IPS-20b (cell line): Measurements from ENCODE around the gene ARHGAP28.

ENCODE experiments used
- H3K27ac ChIP-seq: one replicate; pipeline ENCODE4 v1.5.1; 2013; ENCODE audit warnings: low read length
- H3K27me3 ChIP-seq: 2 replicates; pipeline ENCODE4 v1.6.1; 2013; ENCODE audit warnings: mild to moderate bottlenecking, low read length, inconsistent platforms; ENCODE audit not compliant: insufficient read depth
- H3K36me3 ChIP-seq: 2 replicates; pipeline ENCODE4 v1.6.1; 2013; ENCODE audit warnings: low read depth, mild to moderate bottlenecking, inconsistent platforms, low read length, moderate library complexity; ENCODE audit not compliant: insufficient read depth
- H3K4me1 ChIP-seq: 2 replicates; pipeline ENCODE4 v1.6.1; 2013; ENCODE audit warnings: mild to moderate bottlenecking, control low read depth, inconsistent platforms, low read length, moderate library complexity; ENCODE audit not compliant: insufficient read depth
- H3K4me3 ChIP-seq: 2 replicates; pipeline ENCODE4 v1.5.1; 2013; ENCODE audit warnings: mild to moderate bottlenecking, low read length, inconsistent platforms
- H3K9ac ChIP-seq: 2 replicates; pipeline ENCODE4 v1.6.1; 2013; ENCODE audit warnings: low read depth, mild to moderate bottlenecking, inconsistent platforms, low read length, moderate library complexity
- H3K9me3 ChIP-seq: 2 replicates; pipeline ENCODE4 v1.6.1; 2013; ENCODE audit warnings: mild to moderate bottlenecking, low read depth, low read length, inconsistent platforms; ENCODE audit not compliant: insufficient read depth

Gene ARHGAP28

DNA sequence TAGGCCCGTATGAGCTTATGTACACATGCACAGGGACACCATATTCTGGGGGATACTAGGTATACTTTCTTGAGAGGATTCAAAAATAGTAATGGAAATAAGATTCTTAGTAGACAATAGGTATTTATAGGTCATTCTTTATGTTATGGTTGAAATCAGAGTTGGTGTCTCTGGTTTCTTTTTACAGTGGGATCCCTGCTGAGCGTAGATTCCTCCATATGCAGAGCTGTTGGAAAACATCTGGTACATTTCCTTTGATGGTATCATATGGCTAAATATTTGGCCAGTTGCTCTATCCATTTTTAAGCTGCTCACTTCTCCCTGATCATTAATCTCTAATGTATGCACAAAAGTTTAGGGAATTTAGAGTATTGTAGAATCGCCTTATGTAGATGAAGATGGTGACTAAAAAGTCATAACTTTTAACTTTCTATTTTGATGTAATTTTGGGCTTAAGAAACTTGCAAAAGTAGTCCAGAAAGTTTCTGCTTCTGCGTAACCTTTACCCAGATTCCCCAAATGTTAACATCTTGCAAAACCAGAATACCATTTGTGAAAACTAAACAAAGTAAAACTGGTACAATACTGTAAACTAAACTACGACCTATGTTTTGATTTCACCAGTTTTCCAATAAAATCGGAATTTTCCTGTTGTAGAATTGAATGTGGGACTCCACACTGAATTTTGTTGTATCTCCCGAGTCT is 5.4 kb downstream of the ARHGAP28 start:
- no peak overlapping the region for H3K4me3 ChIP-seq
- H3K9me3 ChIP-seq, result no peaks in the 10 kb centered on the region
- no peak overlapping the region for H3K27ac ChIP-seq
- H3K36me3 ChIP-seq, result no peaks in the 10 kb centered on the region
- no peak overlapping the region for H3K9ac ChIP-seq
- peaks cover 53% of the 10 kb centered on the region for H3K4me1 ChIP-seq
- no peaks in the 10 kb centered on the region for H3K27me3 ChIP-seq

DNA sequence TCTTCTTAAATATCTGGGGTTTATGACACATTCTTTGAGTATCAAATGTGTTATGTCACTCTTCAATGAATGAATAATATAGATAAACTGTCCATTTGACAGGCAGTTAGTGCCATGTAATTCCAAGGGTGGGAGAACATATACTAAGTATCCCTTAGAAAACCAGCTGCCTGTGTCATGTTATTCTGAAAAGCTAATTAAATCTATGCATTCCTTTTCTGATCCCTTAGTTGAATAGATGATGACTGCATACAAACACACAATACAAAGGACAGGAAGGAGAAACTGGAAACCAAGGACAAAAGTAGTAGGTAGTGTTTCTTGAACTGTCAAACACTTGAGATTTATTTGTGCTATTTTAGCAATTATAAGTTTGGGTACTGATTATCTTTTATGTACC is 8.3 kb downstream of the ARHGAP28 start:
- Histone ChIP-seq H3K9me3 (no peaks in the 10 kb centered on the region), H3K9ac (no peak overlapping the region), H3K4me1 (peaks cover 34% of the 10 kb centered on the region), H3K36me3 (no peaks in the 10 kb centered on the region), H3K27ac (no peak overlapping the region), H3K27me3 (no peaks in the 10 kb centered on the region), H3K4me3 (no peak overlapping the region)

DNA sequence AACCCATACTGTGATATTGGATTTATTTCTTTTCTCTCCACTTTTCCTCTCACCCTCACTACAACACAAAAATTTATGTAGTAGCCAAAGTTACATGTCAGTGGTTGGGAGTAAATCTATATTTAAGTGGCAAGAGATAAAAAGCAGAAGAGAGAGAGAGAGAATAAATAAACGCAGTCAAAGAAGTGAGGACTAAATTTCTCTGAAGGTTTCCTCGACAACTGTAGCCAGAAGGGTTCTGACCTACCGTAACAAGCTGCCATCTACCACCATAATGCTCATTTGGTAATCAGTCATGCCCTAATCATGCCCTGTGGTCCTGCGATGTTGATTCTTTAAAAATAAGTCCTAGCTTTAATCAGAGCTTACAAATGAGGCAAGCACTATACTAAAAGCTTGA is 9.1 kb downstream of the ARHGAP28 start:
- H3K4me1 ChIP-seq, result peaks cover 32% of the 10 kb centered on the region

DNA sequence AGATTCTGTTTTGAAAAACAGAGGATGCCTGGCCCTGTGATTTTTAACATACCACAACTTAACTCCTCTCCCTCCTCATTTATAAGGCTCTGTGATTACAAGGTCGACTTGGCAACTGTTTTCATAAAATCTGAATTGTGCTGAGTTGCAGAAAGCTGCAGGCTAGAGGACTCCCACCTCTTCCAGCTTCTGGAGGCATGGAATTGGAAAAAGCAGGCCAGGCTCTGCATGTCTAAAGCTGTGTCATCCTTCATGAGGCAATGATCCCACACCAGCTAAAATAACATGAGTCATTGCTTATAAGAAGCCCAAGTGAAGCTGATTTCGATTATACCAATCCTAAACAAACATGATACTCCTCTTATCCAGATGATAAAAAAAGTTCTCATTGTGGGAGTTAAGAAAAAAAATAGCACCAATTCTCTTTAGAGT is 11.7 kb downstream of the ARHGAP28 start:
- Histone ChIP-seq H3K4me3 (no peak overlapping the region), H3K27ac (no peak overlapping the region), H3K4me1 (peaks cover 15% of the 10 kb centered on the region; the same call in 1 of the 2 replicates), H3K36me3 (no peaks in the 10 kb centered on the region), H3K27me3 (no peaks in the 10 kb centered on the region), H3K9me3 (no peaks in the 10 kb centered on the region), H3K9ac (no peak overlapping the region)

More for the DNA sequence above, 9.1 kb downstream of the ARHGAP28 start:
- Histone ChIP-seq H3K27ac (no peak overlapping the region), H3K9ac (no peak overlapping the region), H3K27me3 (no peaks in the 10 kb centered on the region), H3K9me3 (no peaks in the 10 kb centered on the region), H3K4me3 (no peak overlapping the region), H3K36me3 (no peaks in the 10 kb centered on the region)

DNA sequence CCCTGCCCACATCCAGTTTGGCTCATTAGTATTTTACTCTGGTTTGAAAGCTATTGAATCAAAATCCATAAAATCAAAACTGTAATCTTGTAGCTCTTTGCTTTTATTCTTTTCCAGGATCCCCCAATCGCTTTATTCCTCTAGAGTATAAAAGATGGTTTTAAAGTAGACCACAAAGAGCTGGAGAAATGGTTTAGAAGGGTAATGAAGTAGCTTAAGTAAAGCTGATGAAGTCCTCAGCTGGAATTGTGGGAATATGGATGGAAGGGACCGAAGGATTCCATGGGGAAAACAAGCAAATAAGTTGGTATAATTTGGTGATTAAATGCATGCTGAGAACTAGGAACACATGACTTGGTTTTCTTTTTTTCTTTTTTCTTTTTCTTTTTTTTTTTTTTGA is 12.3 kb downstream of the ARHGAP28 start:
- H3K36me3 ChIP-seq, result no peaks in the 10 kb centered on the region
- no peak overlapping the region for H3K27ac ChIP-seq
- no peaks in the 10 kb centered on the region for H3K27me3 ChIP-seq
- H3K9ac ChIP-seq, result no peak overlapping the region
- H3K9me3 ChIP-seq, result no peaks in the 10 kb centered on the region
- peaks cover 13% of the 10 kb centered on the region; the same call in 1 of the 2 replicates for H3K4me1 ChIP-seq
- no peak overlapping the region for H3K4me3 ChIP-seq

DNA sequence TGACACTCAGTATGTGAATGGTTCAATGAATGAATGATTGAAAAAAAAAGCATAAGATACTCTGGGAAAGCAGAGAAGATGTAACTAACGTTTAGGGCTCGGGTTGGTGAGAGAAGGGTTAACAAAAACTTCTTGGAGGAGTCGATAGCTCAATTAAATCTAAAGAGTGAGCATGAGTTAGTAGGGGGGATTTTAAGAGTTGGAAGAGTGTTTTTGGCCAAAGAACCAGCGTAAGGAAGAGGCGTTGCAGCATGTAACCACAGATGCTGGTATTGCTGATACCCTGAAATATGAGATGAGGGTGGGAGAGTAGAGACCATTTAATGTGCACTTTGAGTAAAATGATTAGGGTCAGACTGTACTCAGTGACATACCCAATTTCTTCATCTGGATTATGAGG is 14.5 kb downstream of the ARHGAP28 start:
- Histone ChIP-seq H3K36me3 (no peaks in the 10 kb centered on the region), H3K27ac (no peak overlapping the region), H3K9ac (no peak overlapping the region), H3K4me3 (no peak overlapping the region), H3K27me3 (no peaks in the 10 kb centered on the region), H3K9me3 (no peaks in the 10 kb centered on the region), H3K4me1 (peaks cover 11% of the 10 kb centered on the region)

DNA sequence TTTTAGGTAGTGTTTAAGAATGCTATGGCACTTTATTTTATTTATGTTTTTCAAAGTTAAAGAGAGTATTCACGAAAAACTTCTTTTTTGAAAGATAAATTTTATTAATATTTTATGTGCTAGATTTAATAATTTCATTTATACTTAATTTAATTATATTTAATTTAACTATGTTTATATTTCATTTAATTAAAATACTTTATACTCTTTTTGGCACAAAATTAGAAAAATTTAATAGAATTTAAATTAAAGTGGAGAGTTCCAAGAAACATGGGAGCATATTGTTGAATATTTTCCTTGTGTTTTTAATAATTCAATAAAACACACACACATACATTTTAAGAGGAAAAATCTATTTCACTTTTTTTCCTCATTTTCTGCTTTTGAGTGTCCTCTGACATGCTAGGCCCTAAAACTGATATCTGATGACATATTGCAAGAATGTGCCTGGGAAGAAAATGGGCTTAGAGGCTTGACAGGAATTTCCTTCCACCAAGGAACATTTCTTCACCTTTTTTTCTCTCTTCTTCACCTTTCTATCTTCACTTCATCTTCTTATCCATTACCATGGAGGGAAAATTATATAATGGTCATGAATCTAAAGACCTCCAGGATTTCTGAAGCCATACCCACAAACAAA is 15.4 kb downstream of the ARHGAP28 start:
- Histone ChIP-seq H3K9me3 (0 out of 2 replicates have a peak, but pooled peaks cover 2% of the 10 kb centered on the region), H3K27me3 (no peaks in the 10 kb centered on the region), H3K27ac (no peak overlapping the region), H3K4me1 (peaks cover 11% of the 10 kb centered on the region), H3K36me3 (no peaks in the 10 kb centered on the region), H3K9ac (no peak overlapping the region), H3K4me3 (no peak overlapping the region)

DNA sequence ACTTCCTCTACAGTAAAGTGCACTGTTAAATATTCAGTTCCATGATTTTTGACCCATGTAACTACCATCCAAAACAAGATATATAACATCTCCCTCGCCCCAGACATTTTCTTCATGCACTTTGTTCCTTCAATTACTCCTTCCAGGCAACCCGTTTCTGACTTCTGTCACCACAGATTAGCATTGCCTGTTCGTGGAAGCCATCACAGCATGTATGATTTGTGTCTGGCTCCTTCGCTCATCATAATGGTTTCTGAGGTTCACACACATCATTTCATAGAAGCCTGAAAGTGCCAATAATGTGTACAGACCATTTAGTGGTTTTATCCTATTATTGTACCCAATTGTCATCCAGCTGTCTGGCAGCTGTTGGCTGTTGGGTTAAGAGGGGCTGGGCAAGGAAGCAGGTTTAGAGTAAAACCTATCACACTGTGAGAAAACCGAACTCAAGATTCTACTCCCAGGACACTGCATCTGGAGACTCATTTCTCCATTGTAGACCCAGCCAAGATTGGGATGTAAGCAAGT is 16.1 kb downstream of the ARHGAP28 start:
- Histone ChIP-seq H3K27ac (no peak overlapping the region), H3K4me3 (no peak overlapping the region), H3K36me3 (no peaks in the 10 kb centered on the region), H3K9me3 (0 out of 2 replicates have a peak, but pooled peaks cover 8% of the 10 kb centered on the region), H3K4me1 (peaks cover 11% of the 10 kb centered on the region), H3K9ac (no peak overlapping the region), H3K27me3 (no peaks in the 10 kb centered on the region)

DNA sequence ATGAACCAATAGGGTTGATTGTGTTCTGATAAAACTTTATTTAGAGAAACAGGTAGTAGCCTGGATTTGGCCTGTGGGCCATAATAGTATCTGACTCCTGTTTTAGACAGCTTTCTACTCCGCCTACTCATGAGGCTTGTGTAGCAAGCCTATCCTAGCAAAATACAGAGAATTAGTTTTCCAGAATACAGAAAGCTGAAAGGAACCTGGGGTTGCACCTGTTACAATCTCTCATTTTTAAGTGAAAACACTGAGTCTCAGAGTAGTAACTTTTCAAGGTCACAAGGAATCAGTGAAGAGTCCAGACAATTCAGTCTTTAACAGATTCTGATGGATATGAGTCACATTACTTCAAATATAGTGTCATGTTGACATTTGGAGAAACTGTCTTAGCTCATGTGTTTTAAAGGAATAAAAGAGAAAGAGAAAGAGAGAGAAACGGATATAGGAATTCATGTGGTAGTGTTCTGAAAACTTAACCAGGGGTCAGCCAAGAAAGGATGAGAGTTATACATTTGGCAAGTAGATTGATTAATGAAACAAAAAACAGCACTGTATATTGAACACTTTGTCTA is 17.0 kb downstream of the ARHGAP28 start:
- no peaks in the 10 kb centered on the region for H3K36me3 ChIP-seq
- H3K4me1 ChIP-seq, result peaks cover 14% of the 10 kb centered on the region
- no peak overlapping the region for H3K27ac ChIP-seq
- H3K9ac ChIP-seq, result no peak overlapping the region
- H3K27me3 ChIP-seq, result no peaks in the 10 kb centered on the region
- 0 out of 2 replicates have a peak, but pooled peaks cover 8% of the 10 kb centered on the region for H3K9me3 ChIP-seq
- H3K4me3 ChIP-seq, result no peak overlapping the region

DNA sequence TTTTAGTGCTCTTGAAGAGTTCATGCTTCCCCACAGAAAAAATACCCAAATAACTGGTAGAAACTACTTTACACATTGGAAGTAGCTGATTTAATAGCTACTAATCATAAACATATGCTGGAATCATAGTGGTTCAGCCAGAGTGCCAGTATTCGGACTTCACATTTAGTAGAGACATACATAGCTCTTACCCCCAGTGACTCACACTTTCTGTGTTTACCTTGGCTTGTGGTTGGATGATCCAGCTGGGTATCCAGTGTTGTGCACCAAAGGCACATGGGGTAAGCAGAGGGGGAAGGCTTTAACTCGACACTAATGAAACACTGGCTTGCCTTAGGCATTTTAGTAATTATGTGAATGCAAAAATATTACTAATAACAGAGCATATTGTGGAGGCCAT is 18.1 kb downstream of the ARHGAP28 start:
- peaks cover 24% of the 10 kb centered on the region for H3K4me1 ChIP-seq
- no peak overlapping the region for H3K27ac ChIP-seq
- H3K4me3 ChIP-seq, result no peak overlapping the region

DNA sequence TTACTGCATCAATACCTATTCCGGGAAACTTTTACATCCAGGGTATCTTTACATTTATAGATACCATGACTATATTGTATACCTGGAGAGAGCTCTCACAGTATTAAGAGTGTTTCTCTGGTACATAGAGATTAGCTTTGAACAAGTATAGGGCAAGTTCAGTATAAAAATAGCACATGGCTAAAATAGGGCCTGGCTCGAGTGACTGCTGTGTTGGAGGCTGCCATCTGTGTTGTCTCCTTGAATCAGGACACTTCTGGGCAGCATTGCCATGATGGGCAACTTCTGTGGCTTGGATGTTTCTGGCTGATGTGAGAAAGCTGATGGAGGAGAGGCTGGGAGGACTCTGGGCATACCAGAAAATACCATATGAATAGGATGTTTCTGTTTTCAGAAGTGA is 18.7 kb downstream of the ARHGAP28 start:
- peaks cover 30% of the 10 kb centered on the region for H3K4me1 ChIP-seq
- no peaks in the 10 kb centered on the region for H3K27me3 ChIP-seq
- no peak overlapping the region for H3K27ac ChIP-seq
- no peak overlapping the region for H3K4me3 ChIP-seq
- 0 out of 2 replicates have a peak, but pooled peaks cover 8% of the 10 kb centered on the region for H3K9me3 ChIP-seq
- no peaks in the 10 kb centered on the region for H3K36me3 ChIP-seq
- H3K9ac ChIP-seq, result no peak overlapping the region

More for the DNA sequence above, 18.1 kb downstream of the ARHGAP28 start:
- Histone ChIP-seq H3K36me3 (no peaks in the 10 kb centered on the region), H3K9me3 (0 out of 2 replicates have a peak, but pooled peaks cover 8% of the 10 kb centered on the region), H3K27me3 (no peaks in the 10 kb centered on the region), H3K9ac (no peak overlapping the region)
